CD4-positive, alpha-beta T cell treated with Interleukin-10 for 1 hour (primary cell): ENCODE data around the gene CYRIA.

Experiments
- DNase-seq: peaks from one replicate; pipeline ENCODE4 v3.0.0-alpha.2; 2020

Gene CYRIA

DNA sequence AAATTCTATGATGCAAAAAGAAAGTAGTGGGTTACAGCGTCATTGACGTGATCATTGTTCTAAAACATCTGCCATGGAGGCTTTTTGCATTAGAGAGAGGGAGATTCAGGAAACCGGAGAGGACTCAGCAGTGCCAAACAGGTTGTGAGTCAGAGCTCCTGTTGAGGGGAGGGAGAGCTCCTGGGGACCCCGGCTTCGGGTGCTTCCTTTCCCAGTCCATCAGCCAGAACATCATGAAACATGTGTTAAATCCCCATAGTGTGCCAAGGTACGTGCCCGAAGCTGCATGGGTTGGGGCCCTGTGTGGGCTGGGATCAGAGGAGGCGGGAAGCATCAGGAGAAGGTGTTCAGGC is 791 bp upstream of the CYRIA start:
- DNase-seq: no peak

DNA sequence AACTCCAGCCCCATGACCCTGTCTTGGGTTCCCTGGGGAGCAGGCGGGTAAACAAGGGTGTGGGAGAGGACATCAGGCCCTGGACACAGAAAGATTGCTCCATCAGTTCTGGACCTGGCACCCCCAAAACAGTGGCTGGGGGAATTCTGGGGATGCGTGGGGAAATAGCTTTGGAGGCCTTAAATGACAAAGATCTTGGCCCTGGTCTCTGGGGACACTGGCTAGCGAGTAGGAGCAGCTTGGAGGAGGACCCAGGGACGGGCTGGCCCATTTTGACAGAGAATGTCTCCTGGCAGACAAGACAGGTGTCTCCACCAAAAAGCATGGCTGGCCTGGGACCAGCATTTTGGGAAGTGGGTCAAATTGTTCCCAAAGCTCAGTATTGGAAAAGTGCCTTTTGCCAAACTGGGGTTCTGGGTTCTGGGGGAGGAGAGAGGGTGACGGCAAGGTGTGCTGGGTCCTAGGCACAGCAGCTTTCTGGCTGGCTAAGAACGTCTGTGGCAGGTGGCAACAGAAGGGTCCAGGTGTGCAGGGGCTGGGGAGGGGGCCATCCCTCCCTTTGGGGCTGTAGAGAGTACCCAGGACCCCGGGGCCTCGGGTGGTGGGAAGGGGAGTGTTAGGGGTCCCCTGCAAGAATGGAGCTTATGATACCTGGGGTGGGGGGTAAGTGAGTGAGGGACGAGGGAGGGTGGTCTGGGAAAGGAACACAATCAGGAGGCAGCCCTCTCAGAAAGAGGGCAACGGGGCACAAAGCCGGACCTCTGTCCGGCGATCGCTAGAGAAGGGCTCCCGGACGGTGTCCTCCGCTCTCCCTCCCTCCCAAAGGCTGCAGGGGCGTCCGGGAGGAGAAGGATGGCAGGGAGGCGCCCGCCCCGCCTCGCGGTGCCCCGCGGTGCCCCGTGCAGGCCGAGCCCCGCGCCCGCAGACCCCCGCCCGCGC is 556 bp downstream of the CYRIA start:
- no peak for DNase-seq

DNA sequence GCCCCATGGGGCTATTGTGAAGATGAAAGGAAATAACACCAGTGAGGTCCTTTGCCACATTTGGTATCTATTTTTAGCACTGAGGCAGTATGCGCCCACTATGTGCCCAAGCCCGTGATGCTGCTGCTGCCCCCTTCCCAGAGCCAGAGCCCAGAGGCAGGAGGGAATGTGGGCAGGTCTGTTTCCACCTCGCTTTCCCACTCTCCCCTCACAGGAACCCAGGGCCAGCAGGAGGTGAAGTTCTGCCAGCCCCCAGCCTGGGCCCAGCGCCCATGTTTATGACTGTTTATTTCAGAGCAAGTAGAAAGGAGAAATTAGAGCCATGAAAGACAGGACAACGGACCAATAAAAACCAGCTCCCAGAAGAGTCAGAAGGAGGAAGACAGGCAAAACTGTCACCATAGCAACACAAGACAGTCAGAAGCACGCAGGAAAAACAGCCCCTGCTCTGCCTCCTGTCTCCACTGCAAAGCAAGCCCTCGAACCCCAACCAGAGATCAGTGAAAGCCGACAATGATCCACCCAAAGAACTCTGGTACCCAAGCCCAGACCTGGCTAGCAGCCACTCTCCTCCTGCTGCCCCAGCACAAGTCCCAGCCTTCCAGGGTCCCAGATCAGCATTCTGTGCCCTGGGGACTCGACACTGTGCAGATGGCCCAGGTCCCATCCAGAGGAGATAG is 1.4 kb downstream of the CYRIA start:
- DNase-seq: peak; percentile 42

DNA sequence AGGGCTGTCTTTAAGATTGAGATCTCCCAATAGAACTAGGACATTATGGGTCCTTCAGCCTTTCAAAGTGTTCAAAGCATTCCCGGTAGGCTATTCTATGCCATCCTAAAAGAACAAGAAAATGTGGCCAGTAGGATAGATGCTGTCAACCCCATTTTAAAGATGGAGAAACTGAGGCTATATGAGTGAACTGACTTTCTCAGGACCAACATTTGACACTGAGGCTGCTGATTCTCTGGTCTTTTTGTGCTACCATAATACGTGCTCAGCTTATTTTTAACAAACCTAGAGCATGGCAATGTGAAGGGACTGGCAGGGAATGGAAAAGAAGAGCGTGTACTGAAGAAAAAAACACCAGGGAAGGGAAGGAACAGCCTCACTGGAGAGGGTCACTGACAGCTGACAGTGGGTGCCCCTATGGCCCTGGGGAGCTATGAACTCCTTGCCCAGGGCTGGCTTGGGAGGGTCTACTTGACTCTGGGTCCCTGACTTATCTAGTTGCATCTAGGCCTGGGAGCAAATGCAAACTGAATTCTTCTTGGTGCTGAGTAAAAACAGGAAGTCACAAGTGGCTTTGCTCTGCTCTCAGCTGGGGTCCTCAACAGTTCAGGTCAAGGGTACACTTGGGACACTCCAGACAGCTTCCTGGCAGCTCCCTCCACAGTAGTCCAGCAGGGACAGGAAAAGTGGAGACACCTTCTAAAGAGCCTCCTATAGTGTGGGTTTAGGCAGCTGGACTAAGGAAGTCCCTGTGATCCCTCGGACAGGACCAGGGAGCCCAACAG is 2.3 kb downstream of the CYRIA start:
- no peak for DNase-seq

DNA sequence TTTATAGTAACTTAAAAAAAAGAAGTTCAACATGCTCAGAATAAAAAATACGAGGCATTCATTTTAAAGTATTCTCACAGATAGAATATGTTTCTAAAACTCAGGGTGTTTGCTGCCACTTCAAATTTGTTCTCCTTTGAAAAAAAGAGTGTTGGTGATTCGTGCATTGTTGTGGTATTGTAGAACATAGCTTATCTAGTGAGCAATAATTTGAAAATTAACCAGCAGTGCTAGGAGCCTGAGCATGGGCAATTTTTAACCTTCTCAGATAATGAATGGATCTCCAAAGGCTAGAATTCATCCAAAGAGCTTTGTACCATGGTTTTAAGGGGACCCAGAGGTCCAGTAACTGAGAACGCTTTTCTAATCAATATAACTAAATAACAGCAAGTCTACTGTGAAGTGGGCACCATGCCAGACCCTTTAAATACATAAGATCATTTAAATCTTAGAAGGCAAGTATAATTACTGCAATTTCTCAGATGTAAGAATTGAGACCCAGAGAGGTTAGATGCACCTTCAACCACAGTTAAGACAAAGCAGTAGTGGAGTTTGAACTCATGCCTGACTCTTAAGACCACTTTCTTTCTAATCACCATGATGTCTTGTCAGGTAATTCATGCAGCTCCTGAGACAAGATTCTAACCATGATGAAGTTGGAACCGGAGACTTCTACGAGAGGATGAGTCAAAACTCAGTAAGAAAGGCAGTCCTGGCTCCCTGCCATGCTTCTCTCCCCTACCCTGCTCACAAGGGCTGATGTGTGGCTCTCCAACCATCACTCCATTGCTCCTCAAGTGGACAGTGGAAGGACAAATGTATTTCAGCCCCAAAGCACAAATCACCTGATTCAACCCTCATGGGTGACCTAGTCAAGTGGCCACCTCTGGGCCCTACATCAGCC is 3.4 kb downstream of the CYRIA start:
- no peak for DNase-seq

DNA sequence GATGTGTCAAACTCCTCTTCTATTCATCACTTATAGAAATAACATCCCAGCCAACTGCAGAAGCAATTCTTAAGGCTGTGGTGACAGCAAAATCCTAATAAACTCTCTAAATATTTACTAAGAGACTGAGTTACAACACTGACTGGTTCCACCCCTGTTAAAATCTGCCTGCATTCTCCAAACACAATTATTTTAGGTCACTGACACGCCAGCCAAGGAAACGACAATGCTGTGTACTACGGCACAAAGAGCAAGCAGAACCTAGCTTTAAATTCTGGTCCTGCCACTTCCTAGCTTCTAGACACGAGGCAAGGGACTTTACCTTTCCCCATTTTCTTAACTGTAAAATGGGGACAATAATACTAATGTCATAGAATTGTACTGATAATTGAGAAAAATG is 4.1 kb downstream of the CYRIA start:
- no peak for DNase-seq

DNA sequence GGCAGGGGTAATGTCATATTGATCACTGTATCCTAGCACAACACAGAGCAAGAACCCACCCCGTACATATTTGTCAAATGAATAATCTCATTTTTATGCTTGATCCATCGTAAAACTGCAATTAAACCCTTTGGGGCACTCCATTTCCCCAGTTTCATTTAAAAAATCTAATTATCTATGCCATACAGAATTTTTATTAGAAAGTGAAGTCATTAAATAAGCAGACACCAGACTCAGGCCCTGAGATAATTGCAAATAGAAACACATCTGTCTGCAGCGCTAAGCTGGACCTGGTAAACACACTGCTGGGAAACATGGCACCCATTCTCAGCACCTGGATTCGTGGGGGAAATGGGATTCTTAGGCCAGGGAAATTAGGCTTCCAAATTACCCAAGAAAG is 5.1 kb downstream of the CYRIA start:
- DNase-seq: no peak

DNA sequence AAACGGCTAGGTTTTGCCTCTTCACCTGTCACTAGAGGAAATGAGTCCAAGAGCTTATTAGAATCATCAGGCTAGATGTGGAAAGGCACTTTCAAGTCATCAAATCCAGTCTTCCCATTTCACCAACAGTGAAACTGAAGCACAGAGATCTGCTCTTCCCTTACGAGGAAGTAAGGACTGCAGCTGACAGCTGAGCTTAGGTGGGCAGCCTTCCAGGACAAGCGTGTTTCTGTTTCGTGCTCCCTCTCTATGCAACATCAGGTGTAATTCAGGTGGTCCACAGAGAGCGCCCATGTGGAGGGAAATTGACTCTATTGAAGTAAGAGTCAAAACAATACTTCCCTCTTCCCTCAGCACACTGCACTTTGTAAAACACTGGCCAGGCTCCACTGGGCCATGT is 5.5 kb downstream of the CYRIA start:
- no peak for DNase-seq

DNA sequence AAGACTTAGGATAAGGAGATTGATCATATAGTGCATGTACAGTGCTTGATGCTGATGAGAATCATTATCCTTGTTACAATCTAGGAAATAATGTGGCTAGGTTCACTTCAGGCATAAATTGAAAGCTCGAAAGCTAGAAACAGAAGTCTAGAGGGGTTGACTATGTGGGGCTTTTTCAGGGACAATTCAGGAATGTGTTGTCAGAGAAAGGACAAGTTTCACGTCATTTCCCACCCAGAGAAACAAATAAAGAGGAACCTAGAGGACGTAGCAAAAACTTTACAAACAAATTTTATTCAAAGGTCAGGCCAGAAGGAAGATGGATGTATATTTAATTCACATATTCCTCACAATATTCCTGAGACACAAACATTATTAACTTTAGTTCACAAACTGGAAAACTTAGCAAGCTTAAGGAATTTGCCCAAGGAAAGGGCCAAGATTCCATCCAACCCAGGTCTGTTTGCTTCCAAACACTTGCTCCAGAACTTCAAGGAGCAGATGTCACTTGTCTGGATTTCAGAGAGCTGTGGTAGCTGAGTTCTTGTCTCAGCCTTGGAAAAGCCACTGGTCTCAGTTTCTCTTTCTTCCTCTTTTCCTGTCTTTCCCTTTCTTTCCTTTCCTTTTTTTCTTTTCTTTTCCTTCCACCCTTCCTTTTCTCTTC is 7.4 kb downstream of the CYRIA start:
- DNase-seq: no peak

DNA sequence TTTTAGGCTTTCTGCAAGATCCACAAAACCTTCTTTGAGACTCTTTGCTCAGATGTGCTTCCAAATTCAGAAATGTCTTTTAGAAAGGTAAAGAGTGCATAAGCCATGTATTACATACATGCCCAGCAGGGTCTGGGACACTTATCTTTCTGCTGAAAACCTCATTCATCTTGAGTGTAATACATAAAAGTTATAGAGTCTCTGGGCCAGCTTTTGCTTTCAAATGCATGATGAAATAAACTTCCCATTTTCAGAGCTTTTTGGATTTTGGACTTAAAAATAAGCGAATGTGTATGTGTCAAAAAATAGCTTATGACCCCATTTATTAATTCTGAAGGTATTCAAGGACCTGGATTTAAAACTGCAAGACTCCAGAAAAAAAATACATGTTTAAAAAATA is 8.0 kb downstream of the CYRIA start:
- DNase-seq: no peak

DNA sequence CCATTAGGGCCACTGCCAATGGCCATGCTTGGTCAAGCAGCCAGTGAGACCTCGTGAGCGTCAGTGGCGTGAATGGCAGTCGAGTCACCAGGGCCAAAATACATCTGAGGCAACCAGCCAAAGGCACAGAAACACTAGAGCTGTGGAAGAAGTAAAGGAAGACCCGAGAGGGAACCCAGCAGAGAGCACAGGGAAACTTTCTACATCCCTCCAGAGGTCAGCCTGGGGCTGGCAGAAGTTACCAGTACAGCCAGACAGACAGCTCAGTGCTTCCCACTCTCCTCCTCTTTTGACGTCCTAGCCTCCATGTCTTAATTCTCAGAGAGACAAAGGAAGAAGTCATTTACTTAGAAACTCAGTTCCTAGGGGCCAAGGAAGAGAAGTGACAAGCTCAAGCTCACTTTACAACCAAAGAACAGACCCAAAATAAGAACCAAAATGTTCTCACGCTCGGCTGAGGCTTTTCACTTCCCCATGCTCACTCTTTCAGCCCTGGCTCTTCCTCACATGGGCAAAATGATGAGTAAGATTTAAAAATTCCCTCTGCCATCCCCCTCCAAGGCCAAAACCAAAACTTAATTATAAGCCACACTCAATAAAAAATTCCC is 8.7 kb downstream of the CYRIA start:
- DNase-seq: no peak

DNA sequence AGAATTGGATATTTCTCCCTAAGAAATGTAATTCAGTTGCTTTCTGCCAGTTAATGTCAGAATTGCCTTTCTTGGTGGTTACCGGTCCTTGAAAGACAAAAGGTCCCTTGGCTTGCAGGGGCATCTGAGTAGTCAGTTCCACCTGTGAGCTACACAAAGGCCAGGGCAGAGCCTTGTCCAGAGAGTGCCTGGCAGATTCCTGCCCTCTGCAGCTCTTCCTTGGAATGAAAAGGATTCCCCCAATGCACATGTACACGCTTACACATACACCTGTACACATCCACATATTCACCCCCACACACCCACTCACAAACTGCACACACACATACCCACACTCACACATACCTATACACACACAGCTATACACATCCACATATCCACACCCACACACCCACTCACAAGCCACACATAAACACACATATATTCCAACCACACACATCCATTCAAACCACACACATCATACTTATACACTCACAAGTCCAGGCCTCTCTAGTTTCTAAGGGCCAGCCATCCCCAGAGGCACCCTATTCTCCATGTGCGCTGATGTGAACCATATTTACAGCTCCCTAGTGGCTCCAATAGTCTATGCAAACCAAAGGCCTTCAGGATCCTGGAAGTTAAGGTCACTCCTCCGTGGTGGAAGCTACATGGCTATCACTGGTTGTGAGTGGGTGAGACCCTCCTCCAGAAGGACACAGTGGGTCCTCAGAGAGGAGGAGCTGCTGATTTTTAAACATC is 9.6 kb downstream of the CYRIA start:
- DNase-seq: no peak

DNA sequence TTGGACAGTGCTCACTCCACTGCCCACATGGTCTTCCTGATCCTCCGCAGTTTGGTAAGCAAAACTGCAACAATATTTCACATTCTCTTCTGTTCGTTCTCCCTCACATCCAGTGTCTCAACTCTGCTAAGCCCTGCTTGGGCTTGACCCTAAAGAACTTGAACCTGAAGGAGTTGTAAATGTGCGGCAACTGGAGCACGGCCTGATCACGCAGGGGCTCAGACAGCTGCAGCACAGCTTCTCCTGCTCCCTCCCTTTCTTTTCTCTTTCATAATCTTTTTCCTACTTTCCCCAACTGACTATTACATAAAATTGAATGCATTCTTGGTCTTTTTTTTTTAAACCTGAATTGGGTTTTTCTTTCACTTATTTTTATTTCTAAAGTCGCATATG is 10.2 kb downstream of the CYRIA start:
- no peak for DNase-seq

DNA sequence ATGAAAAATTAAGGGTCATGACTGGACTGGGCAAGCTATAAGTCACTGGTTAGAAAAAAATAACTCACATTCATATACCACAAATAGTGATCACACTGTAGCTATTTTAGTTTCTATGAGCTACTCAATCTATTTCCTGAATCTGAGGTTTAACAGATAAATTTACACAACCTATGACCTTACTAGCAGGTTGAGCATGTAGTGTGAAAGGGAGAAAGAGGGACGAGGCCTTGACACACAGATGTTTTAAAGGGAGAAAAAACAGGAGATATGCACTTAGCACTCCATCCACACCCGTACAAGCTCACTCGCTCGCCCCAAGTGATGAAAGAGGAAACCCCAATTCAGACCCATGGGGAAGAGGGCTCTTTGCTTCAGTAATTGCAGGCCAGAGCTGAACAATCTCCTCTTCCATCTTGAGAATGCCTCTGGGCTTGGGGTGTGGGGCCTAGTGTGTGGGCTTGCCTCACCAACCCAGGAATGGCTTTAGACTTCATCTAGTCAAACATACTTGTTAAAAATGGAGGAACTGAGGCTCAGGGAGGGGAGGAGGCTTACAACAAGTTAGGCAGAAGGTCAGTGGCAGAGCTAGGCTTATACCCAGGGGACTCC is 10.7 kb downstream of the CYRIA start:
- DNase-seq: no peak

DNA sequence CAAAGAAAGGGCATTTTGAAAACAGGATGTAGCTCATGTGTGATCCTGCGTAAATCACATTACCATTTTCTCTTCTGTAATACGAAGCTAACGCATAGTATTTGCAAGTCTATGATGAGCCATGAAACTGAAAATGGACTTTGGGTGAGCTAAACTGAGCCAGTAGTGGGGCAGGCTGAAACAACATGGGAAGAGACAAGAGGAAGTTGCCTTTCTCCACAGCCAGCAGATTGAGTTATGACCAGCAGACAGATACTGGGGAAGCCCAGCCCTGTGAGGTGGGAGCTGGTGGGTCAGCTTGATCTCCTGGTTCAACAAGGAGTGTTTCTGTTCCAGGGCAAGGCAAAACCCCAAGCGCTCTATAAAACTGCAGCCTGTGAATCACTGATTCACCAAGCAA is 11.8 kb downstream of the CYRIA start:
- DNase-seq: no peak

DNA sequence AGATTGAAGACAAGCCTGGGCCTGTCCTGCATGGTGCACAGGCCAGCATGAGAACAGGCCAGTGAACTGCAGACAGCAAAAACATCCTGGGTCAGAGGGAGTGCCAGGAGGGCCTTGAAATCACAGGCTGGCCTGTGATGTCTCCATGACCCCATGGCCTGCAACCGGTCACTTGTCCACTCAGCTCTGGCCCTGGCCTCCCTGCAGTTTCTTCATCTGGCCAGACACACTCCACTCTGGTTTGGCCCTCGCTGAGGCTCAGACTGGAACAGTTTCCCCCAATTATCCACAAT is 12.6 kb downstream of the CYRIA start:
- no peak for DNase-seq

DNA sequence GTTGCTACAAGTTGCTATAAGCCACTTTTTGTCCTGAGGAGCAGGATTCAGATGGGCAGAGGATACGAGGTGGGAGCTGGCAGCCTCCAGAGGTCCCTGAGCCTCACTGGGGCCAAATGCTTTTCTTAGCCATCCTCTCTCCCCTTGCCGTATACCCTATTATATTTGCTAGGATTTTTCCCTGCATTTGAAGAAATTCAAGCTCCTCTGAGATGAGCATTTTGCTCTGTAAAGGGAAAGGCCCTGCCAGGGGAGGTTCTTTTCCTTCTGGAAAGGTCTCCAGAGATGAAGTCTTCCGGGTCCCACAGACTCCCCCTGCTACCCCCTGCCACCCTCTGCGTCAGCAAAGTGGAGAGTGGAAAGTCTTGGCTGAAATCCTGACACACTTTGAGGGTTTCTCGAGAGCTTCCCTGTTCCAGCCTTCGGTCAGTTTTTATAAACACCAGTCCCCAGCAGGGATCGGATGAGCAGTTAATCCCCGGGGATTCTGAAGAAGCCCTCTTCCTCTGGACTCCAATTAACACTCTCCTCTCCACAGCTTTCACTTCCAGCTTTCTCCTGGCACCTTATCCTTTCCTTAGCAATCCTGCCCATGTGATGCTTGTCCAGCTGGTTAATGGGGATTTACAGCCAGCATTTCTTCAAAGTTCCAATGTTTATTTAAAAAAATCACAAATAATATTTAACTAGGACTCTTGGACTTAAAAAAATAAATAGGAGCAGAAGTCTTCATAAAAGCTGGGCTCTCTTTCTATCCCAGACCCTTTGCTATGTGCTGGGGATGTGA is 13.1 kb downstream of the CYRIA start:
- DNase-seq: no peak

DNA sequence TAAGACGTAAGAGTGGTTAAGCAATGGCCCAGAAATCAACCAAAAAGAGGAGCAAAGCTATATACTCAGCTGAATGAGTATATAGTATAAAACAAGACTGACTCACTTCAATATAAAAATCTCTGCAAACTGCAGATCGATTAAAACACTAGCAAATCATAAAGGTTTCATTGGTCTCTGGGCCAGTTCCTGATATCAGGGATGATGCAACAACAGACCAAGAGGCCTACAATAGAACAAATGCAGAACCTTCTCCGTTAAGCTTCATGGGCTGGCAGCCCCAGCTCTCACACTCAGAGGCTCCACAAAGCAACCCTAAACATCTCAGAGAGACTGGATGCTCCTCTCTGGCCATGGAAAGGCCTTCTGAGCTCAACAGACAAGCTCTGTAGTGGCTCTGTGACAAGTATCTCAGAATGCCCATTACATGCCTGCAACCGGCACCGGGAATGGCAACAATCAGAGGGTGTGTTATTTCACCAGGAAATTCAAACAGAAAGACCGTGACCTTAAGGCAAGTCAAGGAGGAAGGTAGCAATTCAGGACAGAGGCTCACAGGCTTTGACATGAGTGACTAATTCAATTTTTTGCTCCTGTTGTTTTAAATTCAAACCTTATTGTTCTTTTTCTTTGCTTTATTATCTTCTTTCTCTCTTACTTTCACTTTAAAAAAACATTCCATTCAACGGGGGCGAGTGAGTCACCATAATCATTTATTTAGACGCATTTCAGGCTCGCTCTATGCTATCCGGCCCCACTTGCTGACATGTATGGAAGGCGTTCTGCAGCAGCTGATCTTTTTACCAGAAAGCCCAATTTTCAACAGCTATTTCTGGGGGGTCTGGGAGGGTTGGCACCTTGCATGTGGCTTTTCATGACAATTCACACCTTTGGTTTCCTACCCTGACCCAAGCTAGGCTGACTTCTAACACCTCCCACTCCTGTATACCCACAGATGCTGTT is 15.1 kb downstream of the CYRIA start:
- no peak for DNase-seq
